BE2C (cell line): ENCODE results near the gene AMACR.

ENCODE experiments used
- DNase-seq: peaks from one replicate; pipeline ENCODE4 v3.0.0-alpha.2; 2020
- H3K27me3 ChIP-seq: fragments of 250-450 bp; sonication (Bioruptor Pico); 2 replicates; pipeline ENCODE4 v1.5.1; 2020; ENCODE audit warnings: mild to moderate bottlenecking
- H3K36me3 ChIP-seq: fragments of 250-450 bp; sonication (Bioruptor Pico); 2 replicates; pipeline ENCODE4 v1.5.1; 2020; ENCODE audit warnings: mild to moderate bottlenecking
- H3K4me1 ChIP-seq: fragments of 250-450 bp; sonication (Bioruptor Pico); 2 replicates; pipeline ENCODE4 v1.5.1; 2020
- H3K4me3 ChIP-seq: 2 replicates; pipeline ENCODE4 v1.5.1; 2011; ENCODE audit warnings: low read depth, low read length
- H3K9me3 ChIP-seq: fragments of 250-450 bp; sonication (Bioruptor Pico); 2 replicates; pipeline ENCODE4 v1.5.1; 2020
- CTCF ChIP-seq: IDR thresholded peaks from 2 replicates; pipeline ENCODE4 v1.5.1; 2012; ENCODE audit warnings: mild to moderate bottlenecking, low read depth, low read length

AMACR gene

GRCh38 chr5:33938507-33938796, 69.4 kb downstream of the AMACR start:
- H3K4me1 ChIP-seq, result no peaks in the 10 kb centered on the region
- H3K36me3 ChIP-seq, result no peaks in the 10 kb centered on the region
- H3K4me3 ChIP-seq, result no peak overlapping the region
- H3K27me3 ChIP-seq, result peaks cover 71% of the 10 kb centered on the region
- no peak for TF ChIP-seq CTCF
- H3K9me3 ChIP-seq, result no peaks in the 10 kb centered on the region
- no peak for DNase-seq

GRCh38 chr5:33937707-33938506, 69.9 kb downstream of the AMACR start:
- DNase-seq, result no peak
- no peak overlapping the region for H3K4me3 ChIP-seq
- H3K27me3 ChIP-seq, result peaks cover 65% of the 10 kb centered on the region
- H3K4me1 ChIP-seq, result no peaks in the 10 kb centered on the region
- no peak for TF ChIP-seq CTCF
- no peaks in the 10 kb centered on the region for H3K9me3 ChIP-seq
- no peaks in the 10 kb centered on the region for H3K36me3 ChIP-seq

GRCh38 chr5:33937017-33937706, 70.7 kb downstream of the AMACR start:
- H3K27me3 ChIP-seq, result peaks cover 65% of the 10 kb centered on the region
- no peak for TF ChIP-seq CTCF
- H3K4me3 ChIP-seq, result no peak overlapping the region
- no peaks in the 10 kb centered on the region for H3K4me1 ChIP-seq
- DNase-seq, result no peak
- H3K9me3 ChIP-seq, result no peaks in the 10 kb centered on the region
- no peaks in the 10 kb centered on the region for H3K36me3 ChIP-seq

GRCh38 chr5:33936381-33937016, 71.4 kb downstream of the AMACR start, which contains the start of gene RXFP3:
TSS of gene RXFP3 (plus strand) at chr5:33936386. CDS start at chr5:33936741, 355 bp downstream.
- Histone ChIP-seq H3K36me3 (no peaks in the 10 kb centered on the region), H3K4me3 (no peak within 1 kb of the TSS), H3K27me3 (peaks cover 65% of the 10 kb centered on the region), H3K4me1 (no peaks in the 10 kb centered on the region), H3K9me3 (no peaks in the 10 kb centered on the region)
- no peak for TF ChIP-seq CTCF
- no peak for DNase-seq
